GM21515 (cell line): Measurements from ENCODE around the gene EMILIN3.

ENCODE experiments used
- ATAC-seq: cut with Tn5 transposase; IDR thresholded peaks from one replicate; pipeline ENCODE4 v1.9.1; 2021; ENCODE audit not compliant: unreplicated experiment

Gene EMILIN3

GRCh38 chr20:41364967-41365765, 1.5 kb downstream of the EMILIN3 start:
- ATAC-seq, result no peak

DNA sequence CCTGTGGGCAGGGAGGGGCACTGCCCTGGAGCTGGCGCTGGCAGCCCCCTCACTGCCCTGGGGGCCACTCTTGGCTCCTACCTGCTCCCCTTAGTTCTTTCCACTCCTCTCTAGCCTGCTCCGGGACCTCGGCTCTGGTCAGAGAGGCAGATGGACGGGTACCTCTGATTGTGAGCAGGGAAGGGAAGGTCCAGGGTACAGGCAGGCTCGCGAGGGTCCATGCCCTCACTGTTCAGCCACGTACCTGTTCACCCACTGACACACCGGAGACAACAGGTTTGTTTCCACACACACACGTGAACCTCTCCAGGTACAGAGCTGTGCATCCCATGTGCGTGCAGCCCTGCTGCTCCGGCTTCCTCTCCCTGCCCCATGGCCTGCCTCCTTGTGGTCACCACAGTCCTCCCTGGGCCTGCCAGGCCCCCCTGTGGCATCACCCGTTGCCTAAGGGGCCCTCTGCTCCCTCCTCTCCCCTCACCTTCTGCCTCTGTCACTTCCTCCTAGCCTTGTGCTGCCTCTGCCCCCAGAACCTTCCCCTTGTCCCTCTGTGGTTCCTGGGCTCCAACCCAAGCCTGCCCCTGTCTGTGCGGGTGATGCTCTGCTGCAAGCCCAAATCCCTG, 2.3 kb downstream of the EMILIN3 start:
- ATAC-seq, result no peak

DNA sequence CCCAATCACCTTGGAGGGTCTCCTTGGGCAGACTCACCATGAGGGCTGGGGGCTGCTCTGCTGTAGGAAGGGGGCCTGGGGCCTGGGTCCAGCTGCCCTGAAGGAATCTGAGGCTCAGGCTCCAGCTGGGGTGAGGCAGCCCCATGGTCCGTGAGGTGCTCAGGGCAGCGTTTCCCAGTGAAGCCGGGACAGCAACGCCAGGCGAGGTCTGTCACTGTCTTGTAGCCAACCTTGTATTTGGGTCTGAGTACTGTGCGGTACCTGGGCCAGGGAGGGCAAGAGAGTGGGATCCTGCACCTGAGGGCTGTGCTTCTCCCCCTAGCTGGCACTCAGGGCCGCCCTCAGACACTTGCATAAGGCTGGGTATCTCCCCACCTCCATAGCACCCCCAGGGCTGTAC, 3.0 kb downstream of the EMILIN3 start:
- no peak for ATAC-seq

- no peak for ATAC-seq
Measured at GRCh38 chr20:41362748-41363140, 3.9 kb downstream of the EMILIN3 start.

GRCh38 chr20:41361757-41362747, 4.6 kb downstream of the EMILIN3 start:
- no peak for ATAC-seq

GRCh38 chr20:41360831-41361756, 5.5 kb downstream of the EMILIN3 start:
- ATAC-seq, result no peak

- no peak for ATAC-seq
Measured at GRCh38 chr20:41359541-41360011, 7.0 kb downstream of the EMILIN3 start.

GRCh38 chr20:41358717-41359116, 7.9 kb downstream of the EMILIN3 start:
- ATAC-seq, result no peak

DNA sequence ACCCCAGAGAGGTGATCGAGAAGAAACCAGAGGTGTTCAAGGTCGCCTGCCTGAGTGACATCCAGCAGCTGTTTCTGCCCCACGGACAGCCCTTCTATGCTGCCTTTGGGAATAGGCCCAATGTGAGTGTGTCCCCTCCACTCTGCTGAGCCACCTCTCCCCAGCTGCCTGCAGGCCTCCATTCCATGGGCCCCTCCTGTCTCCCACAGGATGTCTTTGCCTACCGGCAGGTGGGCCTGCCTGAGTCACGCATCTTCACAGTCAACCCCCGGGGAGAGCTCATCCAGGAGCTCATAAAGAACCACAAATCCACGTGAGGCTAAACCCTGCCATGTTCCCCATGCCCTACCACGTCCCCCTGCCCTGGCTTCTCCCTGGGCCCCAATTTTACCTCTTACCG, 8.4 kb downstream of the EMILIN3 start:
- ATAC-seq, result no peak

DNA sequence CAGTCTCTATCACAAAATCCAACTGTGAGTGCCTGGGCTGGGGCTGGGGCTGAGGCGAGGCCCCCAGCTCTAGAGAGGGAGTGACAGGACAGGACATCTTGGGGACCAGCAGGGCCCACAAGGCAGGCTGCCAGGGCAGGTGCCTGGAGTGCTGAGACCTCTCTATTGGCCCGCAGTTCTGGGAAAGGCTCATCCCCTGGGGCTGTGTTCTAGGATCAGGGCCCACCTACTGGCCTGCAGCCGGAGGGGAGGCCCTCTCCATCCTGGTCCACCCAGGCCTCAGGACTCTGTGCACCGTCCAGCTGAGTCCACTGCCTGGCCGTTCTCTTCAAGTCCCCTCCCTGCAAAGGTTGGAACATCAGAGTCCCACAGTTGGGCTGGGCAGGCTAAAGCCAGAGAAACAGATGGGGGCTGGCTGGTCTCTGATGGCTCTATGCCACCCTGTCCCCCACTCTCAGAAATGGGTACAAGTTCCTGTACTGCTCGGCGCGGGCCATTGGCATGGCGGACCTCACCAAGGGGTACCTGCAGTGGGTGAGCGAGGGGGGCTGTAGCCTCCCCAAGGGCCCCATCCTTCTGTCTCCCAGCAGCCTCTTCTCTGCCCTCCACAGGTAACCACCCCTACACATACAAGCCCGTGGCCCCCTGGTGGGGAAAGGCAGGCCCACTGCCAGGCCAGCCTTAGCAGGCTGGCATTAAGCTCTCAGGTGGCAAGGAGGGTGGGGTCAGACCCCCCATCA, 9.0 kb downstream of the EMILIN3 start:
- ATAC-seq, result no peak

- no peak for ATAC-seq
Measured at GRCh38 chr20:41356951-41357350, 9.7 kb downstream of the EMILIN3 start.

DNA sequence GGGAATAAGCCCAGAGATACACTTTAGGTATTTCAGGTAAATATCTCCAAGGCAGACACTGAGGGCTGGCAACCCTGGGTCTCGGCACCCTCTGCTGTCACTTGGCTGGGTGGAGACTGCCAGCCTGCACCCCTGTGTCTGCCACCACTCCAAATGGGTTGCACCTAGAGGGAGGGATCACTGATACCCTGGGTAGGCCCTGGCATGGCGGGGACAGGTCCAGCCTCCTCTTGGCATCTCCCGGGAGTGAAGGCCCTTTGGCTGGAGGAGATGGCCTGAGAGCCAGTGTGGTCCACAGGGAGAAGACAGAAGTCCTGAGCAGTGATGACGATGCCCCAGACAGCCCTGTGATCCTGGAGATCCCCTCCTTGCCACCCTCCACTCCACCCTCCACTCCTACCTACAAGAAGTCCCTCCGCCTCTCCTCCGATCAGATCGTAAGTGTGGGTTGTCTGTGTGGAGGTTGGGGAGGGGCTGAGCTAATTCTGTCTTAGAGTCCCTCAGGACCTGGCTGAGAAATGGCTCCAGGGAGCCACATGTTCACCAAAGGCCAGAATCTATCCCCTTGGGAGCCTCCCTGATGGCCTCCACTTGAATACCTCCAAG, 10.9 kb downstream of the EMILIN3 start:
- no peak for ATAC-seq

- ATAC-seq, result no peak
Measured at GRCh38 chr20:41355192-41355591, 11.4 kb downstream of the EMILIN3 start.

DNA sequence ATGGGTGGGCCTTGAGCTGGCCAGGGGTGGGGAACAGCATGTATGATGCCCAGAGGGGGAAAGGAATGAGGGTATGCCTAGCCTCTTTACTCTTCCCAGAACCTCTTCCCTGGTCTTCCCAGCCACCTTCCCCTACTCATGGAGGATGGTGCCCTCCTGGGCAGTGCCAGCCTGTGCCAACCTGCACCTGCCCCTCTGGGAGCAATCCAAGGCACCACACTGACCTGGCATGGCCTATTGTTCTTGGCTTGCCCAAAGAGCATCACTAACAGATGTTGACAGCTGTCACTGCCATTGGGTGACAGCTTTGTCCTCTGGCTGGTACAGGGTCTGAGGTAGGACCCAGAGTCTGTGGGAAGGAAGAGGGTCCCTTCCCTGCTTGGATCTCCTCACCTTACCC, 13.1 kb downstream of the EMILIN3 start:
- no peak for ATAC-seq

DNA sequence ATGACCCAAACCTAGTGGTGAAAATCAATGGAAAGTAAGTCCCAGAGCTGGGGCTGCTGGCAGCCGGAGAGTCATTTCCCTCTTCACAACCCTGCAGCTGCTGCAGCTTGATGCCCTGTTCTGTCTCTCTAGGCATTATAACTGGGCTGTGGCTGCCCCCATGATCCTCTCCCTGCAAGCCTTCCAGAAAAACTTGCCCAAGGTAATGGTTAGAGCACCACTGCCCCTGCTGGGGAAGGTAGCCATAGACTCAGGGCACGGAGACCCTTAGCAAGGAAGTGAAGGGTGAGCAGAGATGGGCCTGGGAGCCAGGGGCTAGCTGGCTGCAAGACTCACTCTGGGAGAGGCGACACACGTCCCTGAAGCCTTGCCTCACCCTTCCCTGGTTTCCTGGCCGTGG, 14.0 kb downstream of the EMILIN3 start:
- no peak for ATAC-seq

- no peak for ATAC-seq
Measured at GRCh38 chr20:41352106-41352505, 14.5 kb downstream of the EMILIN3 start.

GRCh38 chr20:41350408-41350962, 16.1 kb downstream of the EMILIN3 start:
- no peak for ATAC-seq

GRCh38 chr20:41349943-41350342, 16.7 kb downstream of the EMILIN3 start:
- ATAC-seq, result no peak

DNA sequence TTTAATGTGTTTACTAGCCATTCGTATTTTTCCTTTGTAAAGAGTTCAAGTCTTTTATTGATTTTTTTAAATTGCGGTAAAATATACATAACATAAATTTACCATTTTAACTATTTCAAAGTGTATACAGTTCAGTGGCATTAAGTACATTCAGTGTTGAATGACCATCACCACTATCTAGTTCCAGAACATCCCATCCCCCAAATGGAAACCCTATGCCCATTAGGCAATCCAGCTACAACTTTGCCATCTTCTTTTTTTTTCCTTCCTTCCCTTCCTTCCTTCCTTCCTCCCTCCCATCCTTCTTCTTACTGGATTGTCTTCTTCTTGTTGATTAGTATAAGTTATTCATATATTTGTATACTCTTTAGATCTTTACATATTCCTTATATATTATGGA, 17.4 kb downstream of the EMILIN3 start:
- no peak for ATAC-seq
